WTC11 (cell line): ENCODE results near the gene GCK. TPM values are rescaled to one million over a fixed set of nuclear protein-coding genes. Genes with fewer than 3 reads are reported as not detected.

Experiments
- ATAC-seq: fragments of 200-7000 bp; cut with Tn5 transposase; 2 replicates; pipeline ENCODE4 v1.10.0; 2021; ENCODE audit warnings: mild to moderate bottlenecking, moderate library complexity
- CTCF ChIA-PET: fragments of 300-600 bp; sonication (Branson Sonifier 250); formaldehyde crosslinking; loops from one replicate; lab custom pipeline; 2021; ENCODE audit warnings: antibody characterized with exemption; lab: Charles Lee
- POLR2A ChIA-PET: fragments of 350-600 bp; sonication (Branson Sonifier 250); formaldehyde crosslinking; loops from one replicate; lab custom pipeline; 2021; ENCODE audit warnings: antibody characterized with exemption; lab: Charles Lee
- DNase-seq: peaks from one replicate; pipeline ENCODE4 v3.0.0; 2021; ENCODE audit warnings: low spot score
- H3K27ac Mint-ChIP-seq: 2 replicates; pipeline ENCODE4 v1.8.0; 2021; ENCODE audit warnings: mixed read lengths
- H3K27me3 Mint-ChIP-seq: 2 replicates; pipeline ENCODE4 v1.8.0; 2021; ENCODE audit warnings: low read depth, mild to moderate bottlenecking, moderate library complexity, mixed read lengths
- H3K36me3 Mint-ChIP-seq: 2 replicates; pipeline ENCODE4 v1.8.0; 2021; ENCODE audit warnings: mixed read lengths
- H3K4me1 Mint-ChIP-seq: 2 replicates; pipeline ENCODE4 v1.8.0; 2022; ENCODE audit warnings: mixed read lengths
- H3K4me3 Mint-ChIP-seq: 2 replicates; pipeline ENCODE4 v1.8.0; 2021; ENCODE audit warnings: mild to moderate bottlenecking, moderate library complexity, mixed read lengths
- H3K9me3 Mint-ChIP-seq: 2 replicates; pipeline ENCODE4 v1.8.0; 2021; ENCODE audit warnings: mixed read lengths
- ATF1 ChIP-seq: sonication (generic); formaldehyde crosslinking; IDR thresholded peaks from 2 replicates; pipeline ENCODE4 v1.8.1; 2023; ENCODE audit warnings: mild to moderate bottlenecking, moderate library complexity, missing genetic modification reagents
- ETV6 ChIP-seq: sonication (generic); formaldehyde crosslinking; IDR thresholded peaks from 2 replicates; pipeline ENCODE4 v1.8.1; 2022; ENCODE audit warnings: mild to moderate bottlenecking, missing genetic modification reagents
- FOXP1 ChIP-seq: sonication (generic); formaldehyde crosslinking; IDR thresholded peaks from 2 replicates; pipeline ENCODE4 v1.8.0; 2022; ENCODE audit warnings: missing genetic modification reagents, mild to moderate bottlenecking, moderate library complexity, borderline replicate concordance
- NFE2L1 ChIP-seq: sonication (generic); formaldehyde crosslinking; IDR thresholded peaks from 2 replicates; pipeline ENCODE4 v1.8.1; 2023; ENCODE audit warnings: missing genetic modification reagents
- NR3C1 ChIP-seq: sonication (generic); formaldehyde crosslinking; conservative IDR thresholded peaks from 2 replicates; pipeline ENCODE4 v1.8.1; 2023; ENCODE audit warnings: low read depth, mild to moderate bottlenecking, missing genetic modification reagents
- OVOL2 ChIP-seq: fragments of 250-450 bp; sonication (Bioruptor Pico); IDR thresholded peaks from 2 replicates; pipeline ENCODE4 v1.9.0; 2021; ENCODE audit warnings: mild to moderate bottlenecking, borderline replicate concordance
- SP1 ChIP-seq: sonication (generic); formaldehyde crosslinking; conservative IDR thresholded peaks from 2 replicates; pipeline ENCODE4 v1.8.1; 2022; ENCODE audit warnings: missing genetic modification reagents
- ZBTB21 ChIP-seq: sonication (generic); formaldehyde crosslinking; IDR thresholded peaks from 2 replicates; pipeline ENCODE4 v1.8.1; 2023; ENCODE audit warnings: mild to moderate bottlenecking, missing genetic modification reagents, borderline replicate concordance
- ZNF671 ChIP-seq: fragments of 250-450 bp; sonication (Bioruptor Pico); IDR thresholded peaks from 2 replicates; pipeline ENCODE4 v1.8.0; 2021; ENCODE audit warnings: mild to moderate bottlenecking
- total RNA-seq: library from RNA; stranded (reverse); gene quantifications from 3 replicates; pipeline ENCODE4 v1.2.3, GENCODE V29; 2021
- TF ChIP-seq, protein P1 (sequence below): fragments of 250-450 bp; sonication (Bioruptor Pico); IDR thresholded peaks from 2 replicates; pipeline ENCODE4 v1.9.0; 2021; ENCODE audit warnings: moderate library complexity, mild to moderate bottlenecking, inconsistent platforms, borderline replicate concordance
- TF ChIP-seq, protein P2 (sequence below): sonication (generic); formaldehyde crosslinking; IDR thresholded peaks from 2 replicates; pipeline ENCODE4 v1.8.1; 2023; ENCODE audit warnings: mild to moderate bottlenecking, missing genetic modification reagents, borderline replicate concordance
- TF ChIP-seq, protein P3 (sequence below): sonication (generic); formaldehyde crosslinking; IDR thresholded peaks from 2 replicates; pipeline ENCODE4 v1.8.1; 2023; ENCODE audit warnings: mild to moderate bottlenecking, moderate library complexity, missing genetic modification reagents
- TF ChIP-seq, protein P4 (sequence below): fragments of 250-450 bp; sonication (Bioruptor Pico); IDR thresholded peaks from 2 replicates; pipeline ENCODE4 v1.8.0; 2021; ENCODE audit warnings: mild to moderate bottlenecking
- TF ChIP-seq, protein P5 (sequence below): fragments of 200-600 bp; IDR thresholded peaks from 2 replicates; pipeline ENCODE4 v1.8.0; 2022; ENCODE audit warnings: antibody characterized with exemption
- TF ChIP-seq, protein P6 (sequence below): sonication (generic); formaldehyde crosslinking; IDR thresholded peaks from 2 replicates; pipeline ENCODE4 v1.8.1; 2022; ENCODE audit warnings: missing genetic modification reagents, borderline replicate concordance

GCK gene
- total RNA-seq, 1 experiment from 2014 or later = 3.3 TPM

DNA sequence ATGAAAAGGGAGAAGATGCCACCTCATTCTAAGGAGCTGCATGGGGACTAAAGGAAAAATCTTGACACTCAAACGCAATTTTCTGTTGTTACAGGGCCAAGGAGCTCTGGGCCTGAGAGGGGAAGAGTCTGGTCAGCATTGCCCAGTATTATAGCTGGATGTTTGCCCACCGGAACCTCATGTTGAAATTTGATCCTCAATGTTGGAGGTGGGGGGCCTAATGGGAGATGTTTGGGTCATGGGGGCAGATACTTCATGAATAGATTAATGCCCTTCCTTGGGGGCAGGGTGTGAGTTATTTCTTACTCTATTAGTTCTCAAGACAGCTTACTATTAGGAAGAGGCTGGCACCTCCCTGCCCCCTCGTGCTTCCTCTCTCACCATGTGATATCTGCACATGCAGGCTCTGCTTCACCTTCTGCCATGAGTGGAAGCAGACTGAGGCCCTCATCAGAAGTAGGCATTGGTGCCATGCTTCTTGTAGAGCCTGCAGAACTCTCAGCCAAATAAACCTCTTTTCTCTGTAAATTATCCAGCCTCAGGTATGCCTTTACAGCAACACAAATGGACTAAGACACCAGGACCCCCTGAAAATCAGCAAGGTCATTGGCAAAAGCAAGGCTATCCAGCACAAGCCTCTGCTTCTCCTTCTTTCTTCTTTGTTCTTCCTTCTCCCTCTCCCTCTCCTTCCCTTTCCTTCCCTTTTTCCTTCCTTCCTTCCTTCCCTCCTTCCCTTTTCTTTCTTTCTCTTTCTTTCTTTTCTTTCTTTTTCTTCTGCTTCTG, 15.1 kb downstream of the GCK start:
- DNase-seq (no peak), ATAC-seq (no peak)
- POLR2A ChIA-PET = no interaction called here
- no peak overlapping the region for H3K4me3 Mint-ChIP-seq
- CTCF ChIA-PET = interaction anchor here (0.8 to 1.7 kb wide), 3 partner anchors 14 to 176 kb away, joined by 3 to 4 read pairs (median 3); no protein-coding TSS in a partner anchor
- H3K27ac Mint-ChIP-seq = no peak overlapping the region
- peaks cover 10% of the 10 kb centered on the region for H3K4me1 Mint-ChIP-seq
- peaks cover under 1% of the 10 kb centered on the region; the same call in 1 of the 2 replicates for H3K9me3 Mint-ChIP-seq
- peaks cover 7% of the 10 kb centered on the region for H3K27me3 Mint-ChIP-seq
- H3K36me3 Mint-ChIP-seq = no peaks in the 10 kb centered on the region
- TF ChIP-seq, protein P1, sequence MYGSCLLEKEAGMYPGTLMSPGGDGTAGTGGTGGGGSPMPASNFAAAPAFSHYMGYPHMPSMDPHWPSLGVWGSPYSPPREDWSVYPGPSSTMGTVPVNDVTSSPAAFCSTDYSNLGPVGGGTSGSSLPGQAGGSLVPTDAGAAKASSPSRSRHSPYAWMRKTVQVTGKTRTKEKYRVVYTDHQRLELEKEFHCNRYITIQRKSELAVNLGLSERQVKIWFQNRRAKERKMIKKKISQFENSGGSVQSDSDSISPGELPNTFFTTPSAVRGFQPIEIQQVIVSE (CRISPR knock-in tag) = no peak
- TF ChIP-seq ZNF671 (no peak), NR3C1 (CRISPR knock-in tag) (no peak), FOXP1 (CRISPR knock-in tag) (no peak), ETV6 (CRISPR knock-in tag) (no peak), SP1 (CRISPR knock-in tag) (no peak), ZBTB21 (CRISPR knock-in tag) (no peak)
- TF ChIP-seq, protein P2, sequence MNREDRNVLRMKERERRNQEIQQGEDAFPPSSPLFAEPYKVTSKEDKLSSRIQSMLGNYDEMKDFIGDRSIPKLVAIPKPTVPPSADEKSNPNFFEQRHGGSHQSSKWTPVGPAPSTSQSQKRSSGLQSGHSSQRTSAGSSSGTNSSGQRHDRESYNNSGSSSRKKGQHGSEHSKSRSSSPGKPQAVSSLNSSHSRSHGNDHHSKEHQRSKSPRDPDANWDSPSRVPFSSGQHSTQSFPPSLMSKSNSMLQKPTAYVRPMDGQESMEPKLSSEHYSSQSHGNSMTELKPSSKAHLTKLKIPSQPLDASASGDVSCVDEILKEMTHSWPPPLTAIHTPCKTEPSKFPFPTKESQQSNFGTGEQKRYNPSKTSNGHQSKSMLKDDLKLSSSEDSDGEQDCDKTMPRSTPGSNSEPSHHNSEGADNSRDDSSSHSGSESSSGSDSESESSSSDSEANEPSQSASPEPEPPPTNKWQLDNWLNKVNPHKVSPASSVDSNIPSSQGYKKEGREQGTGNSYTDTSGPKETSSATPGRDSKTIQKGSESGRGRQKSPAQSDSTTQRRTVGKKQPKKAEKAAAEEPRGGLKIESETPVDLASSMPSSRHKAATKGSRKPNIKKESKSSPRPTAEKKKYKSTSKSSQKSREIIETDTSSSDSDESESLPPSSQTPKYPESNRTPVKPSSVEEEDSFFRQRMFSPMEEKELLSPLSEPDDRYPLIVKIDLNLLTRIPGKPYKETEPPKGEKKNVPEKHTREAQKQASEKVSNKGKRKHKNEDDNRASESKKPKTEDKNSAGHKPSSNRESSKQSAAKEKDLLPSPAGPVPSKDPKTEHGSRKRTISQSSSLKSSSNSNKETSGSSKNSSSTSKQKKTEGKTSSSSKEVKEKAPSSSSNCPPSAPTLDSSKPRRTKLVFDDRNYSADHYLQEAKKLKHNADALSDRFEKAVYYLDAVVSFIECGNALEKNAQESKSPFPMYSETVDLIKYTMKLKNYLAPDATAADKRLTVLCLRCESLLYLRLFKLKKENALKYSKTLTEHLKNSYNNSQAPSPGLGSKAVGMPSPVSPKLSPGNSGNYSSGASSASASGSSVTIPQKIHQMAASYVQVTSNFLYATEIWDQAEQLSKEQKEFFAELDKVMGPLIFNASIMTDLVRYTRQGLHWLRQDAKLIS (CRISPR knock-in tag) = no peak
- TF ChIP-seq, protein P3, sequence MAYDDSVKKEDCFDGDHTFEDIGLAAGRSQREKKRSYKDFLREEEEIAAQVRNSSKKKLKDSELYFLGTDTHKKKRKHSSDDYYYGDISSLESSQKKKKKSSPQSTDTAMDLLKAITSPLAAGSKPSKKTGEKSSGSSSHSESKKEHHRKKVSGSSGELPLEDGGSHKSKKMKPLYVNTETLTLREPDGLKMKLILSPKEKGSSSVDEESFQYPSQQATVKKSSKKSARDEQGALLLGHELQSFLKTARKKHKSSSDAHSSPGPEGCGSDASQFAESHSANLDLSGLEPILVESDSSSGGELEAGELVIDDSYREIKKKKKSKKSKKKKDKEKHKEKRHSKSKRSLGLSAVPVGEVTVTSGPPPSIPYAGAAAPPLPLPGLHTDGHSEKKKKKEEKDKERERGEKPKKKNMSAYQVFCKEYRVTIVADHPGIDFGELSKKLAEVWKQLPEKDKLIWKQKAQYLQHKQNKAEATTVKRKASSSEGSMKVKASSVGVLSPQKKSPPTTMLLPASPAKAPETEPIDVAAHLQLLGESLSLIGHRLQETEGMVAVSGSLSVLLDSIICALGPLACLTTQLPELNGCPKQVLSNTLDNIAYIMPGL (CRISPR knock-in tag) = no peak
- TF ChIP-seq, protein P4, sequence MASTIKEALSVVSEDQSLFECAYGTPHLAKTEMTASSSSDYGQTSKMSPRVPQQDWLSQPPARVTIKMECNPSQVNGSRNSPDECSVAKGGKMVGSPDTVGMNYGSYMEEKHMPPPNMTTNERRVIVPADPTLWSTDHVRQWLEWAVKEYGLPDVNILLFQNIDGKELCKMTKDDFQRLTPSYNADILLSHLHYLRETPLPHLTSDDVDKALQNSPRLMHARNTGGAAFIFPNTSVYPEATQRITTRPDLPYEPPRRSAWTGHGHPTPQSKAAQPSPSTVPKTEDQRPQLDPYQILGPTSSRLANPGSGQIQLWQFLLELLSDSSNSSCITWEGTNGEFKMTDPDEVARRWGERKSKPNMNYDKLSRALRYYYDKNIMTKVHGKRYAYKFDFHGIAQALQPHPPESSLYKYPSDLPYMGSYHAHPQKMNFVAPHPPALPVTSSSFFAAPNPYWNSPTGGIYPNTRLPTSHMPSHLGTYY (CRISPR knock-in tag) = no peak

DNA sequence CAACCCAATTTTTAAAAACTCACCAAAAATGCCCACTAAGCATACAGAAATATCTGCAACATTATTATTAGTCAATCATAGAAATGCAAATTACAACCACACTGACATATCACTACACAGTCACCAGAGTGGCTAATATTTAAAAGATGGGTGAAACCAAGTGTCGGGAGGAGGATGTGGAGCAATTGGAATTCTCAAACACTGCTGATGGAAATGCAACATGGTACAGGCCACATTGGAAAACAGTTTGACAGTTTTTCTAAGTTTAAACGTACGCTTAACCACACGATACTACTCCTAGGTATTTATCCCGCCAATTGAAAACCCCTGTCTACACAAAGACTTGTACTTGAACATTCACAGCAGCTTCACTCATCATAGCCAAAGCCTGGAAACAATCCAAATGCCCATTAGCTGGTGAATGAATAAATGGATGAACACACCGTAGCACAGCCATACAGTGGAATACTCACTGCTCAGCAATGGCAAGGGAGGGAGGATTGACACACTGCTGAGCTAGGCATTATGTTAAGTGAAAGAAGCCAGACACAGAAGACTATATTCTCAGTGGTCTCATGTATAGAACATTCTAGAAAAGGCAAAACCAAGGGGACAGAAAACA, 16.3 kb downstream of the GCK start:
- Mint-ChIP-seq H3K27ac (no peak overlapping the region), H3K36me3 (no peaks in the 10 kb centered on the region), H3K4me3 (no peak overlapping the region), H3K4me1 (peaks cover 10% of the 10 kb centered on the region), H3K27me3 (peaks cover 8% of the 10 kb centered on the region), H3K9me3 (peaks cover 4% of the 10 kb centered on the region; the same call in 1 of the 2 replicates)
- DNase-seq = no peak
- TF ChIP-seq, protein P5, sequence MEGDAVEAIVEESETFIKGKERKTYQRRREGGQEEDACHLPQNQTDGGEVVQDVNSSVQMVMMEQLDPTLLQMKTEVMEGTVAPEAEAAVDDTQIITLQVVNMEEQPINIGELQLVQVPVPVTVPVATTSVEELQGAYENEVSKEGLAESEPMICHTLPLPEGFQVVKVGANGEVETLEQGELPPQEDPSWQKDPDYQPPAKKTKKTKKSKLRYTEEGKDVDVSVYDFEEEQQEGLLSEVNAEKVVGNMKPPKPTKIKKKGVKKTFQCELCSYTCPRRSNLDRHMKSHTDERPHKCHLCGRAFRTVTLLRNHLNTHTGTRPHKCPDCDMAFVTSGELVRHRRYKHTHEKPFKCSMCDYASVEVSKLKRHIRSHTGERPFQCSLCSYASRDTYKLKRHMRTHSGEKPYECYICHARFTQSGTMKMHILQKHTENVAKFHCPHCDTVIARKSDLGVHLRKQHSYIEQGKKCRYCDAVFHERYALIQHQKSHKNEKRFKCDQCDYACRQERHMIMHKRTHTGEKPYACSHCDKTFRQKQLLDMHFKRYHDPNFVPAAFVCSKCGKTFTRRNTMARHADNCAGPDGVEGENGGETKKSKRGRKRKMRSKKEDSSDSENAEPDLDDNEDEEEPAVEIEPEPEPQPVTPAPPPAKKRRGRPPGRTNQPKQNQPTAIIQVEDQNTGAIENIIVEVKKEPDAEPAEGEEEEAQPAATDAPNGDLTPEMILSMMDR = no peak
- TF ChIP-seq, protein P4 (CRISPR knock-in tag) = no peak
- TF ChIP-seq, protein P6, sequence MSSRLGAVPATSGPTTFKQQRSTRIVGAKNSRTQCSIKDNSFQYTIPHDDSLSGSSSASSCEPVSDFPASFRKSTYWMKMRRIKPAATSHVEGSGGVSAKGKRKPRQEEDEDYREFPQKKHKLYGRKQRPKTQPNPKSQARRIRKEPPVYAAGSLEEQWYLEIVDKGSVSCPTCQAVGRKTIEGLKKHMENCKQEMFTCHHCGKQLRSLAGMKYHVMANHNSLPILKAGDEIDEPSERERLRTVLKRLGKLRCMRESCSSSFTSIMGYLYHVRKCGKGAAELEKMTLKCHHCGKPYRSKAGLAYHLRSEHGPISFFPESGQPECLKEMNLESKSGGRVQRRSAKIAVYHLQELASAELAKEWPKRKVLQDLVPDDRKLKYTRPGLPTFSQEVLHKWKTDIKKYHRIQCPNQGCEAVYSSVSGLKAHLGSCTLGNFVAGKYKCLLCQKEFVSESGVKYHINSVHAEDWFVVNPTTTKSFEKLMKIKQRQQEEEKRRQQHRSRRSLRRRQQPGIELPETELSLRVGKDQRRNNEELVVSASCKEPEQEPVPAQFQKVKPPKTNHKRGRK (CRISPR knock-in tag) = no peak
- no peak for TF ChIP-seq OVOL2 (CRISPR knock-in tag)
- TF ChIP-seq NFE2L1 = no peak
- TF ChIP-seq, protein P3 (CRISPR knock-in tag) = no peak
- TF ChIP-seq ATF1 (CRISPR knock-in tag) = no peak
- no peak for ATAC-seq
- ChIA-PET CTCF (interaction anchor here (0.8 to 1.7 kb wide), 3 partner anchors 15 to 177 kb away, joined by 3 to 4 read pairs (median 3); no protein-coding TSS in a partner anchor), POLR2A (no interaction called here)
